Omental fat pad (tissue), 4 donors: ENCODE results near the gene SEC16B. TPM values are rescaled to one million over a fixed set of nuclear protein-coding genes. Genes with fewer than 3 reads are reported as not detected.
A peak's percentile ranks its signal among the peaks of the same experiment; 100 is the strongest.

ENCODE experiments used
- ATAC-seq: fragments of 150-250 bp; one replicate; pipeline ENCODE4 v1.9.1; 2016; ENCODE audit warnings: mild to moderate bottlenecking, moderate library complexity; ENCODE audit not compliant: low FRiP score
- DNase-seq: peaks from one replicate; pipeline ENCODE4 v3.0.0-alpha.2; 2019; ENCODE audit warnings: low spot score
- CTCF ChIP-seq, 3 donors: fragments of 450-650 bp; IDR thresholded peaks; one replicate each; pipeline ENCODE4 v1.5.1; 2016 to 2017; ENCODE audit warnings: antibody characterized with exemption in 3 of 3, mild to moderate bottlenecking in 3 of 3, moderate library complexity in 2 of 3
- total RNA-seq, 4 donors: library from RNA; depleted of rRNA; stranded (reverse); fragments of >200 nt; gene quantifications; one replicate each; pipeline ENCODE4 v1.1.0, GENCODE V29; 2016

SEC16B gene
- total RNA-seq, 4 donors from 2014 or later = 0.56 to 7.7 (median 1.6) TPM

DNA sequence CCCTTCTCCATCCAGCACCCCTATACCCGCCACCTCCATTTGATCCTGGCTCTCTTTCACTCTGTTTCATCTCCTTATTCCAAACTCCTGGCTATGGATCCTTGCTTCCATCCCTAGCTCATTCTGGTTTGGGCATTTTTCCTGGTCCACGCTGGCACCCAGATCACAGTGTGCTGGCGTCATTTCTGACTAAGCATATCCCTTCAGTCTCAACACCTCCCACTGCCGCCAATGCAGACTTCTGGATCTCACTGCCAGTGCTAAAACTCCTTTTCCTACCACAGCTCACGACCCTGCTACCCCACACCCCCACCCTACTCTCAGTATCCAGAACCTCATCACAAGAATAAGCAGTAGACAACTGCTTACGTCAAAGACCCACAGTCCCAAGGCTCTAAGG lies 16.3 kb downstream of the SEC16B start:
- no peak for DNase-seq
- ATAC-seq = no peak
- TF ChIP-seq CTCF (IDR thresholded peaks at IDR 0.05) = no peak

GRCh38 chr1:177952691-177953090 lies 17.2 kb downstream of the SEC16B start:
- no peak for ATAC-seq
- no peak for TF ChIP-seq CTCF (IDR thresholded peaks at IDR 0.05)
- no peak for DNase-seq

- TF ChIP-seq CTCF (IDR thresholded peaks at IDR 0.05) = no peak
- ATAC-seq (no peak), DNase-seq (no peak)
Observed at GRCh38 chr1:177952249-177952648, 17.6 kb downstream of the SEC16B start.

GRCh38 chr1:177950506-177950905 lies 19.4 kb downstream of the SEC16B start:
- ATAC-seq = no peak
- no peak for DNase-seq
- no peak for TF ChIP-seq CTCF (IDR thresholded peaks at IDR 0.05)

- DNase-seq = no peak
- ATAC-seq = no peak
- peak in 1 of 3 donors; percentile 54 for TF ChIP-seq CTCF (IDR thresholded peaks at IDR 0.05)
Observed at GRCh38 chr1:177948336-177948972, 21.4 kb downstream of the SEC16B start.

GRCh38 chr1:177947623-177948022 lies 22.2 kb downstream of the SEC16B start:
- TF ChIP-seq CTCF (IDR thresholded peaks at IDR 0.05) = no peak
- ATAC-seq (no peak), DNase-seq (no peak)

DNA sequence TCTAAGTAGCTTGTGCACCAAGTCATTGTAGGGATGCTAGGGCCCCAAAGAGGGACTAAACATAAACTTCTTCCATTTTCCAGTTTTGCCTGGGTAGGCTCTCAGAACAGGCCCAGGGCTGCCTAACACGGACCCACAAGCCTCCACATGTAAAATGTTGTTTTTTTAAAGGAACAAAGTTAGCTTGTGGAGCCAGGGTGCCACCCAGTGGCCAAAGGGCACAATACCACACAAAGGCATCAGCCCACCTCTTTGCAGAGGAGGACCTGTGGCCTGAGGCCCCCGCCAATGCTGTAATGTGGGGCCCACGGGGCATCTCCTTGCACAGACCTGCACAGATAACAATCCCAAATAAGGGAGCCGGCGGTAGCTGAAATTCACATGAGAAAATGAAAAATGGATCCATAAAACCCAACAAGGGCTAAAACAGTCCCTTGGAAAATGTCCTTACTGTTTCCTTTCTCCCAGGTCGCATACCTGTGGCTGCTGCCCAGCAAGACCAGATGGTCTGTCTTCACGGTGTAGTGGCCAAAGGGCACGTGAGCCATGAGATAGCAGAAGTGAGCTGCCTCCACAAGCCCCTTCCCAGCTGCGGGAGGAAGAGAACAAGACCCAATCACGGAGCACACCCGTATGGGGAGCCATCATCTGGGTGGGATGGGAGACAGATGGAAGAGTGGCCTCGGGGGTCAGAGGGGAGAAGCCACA lies 23.8 kb downstream of the SEC16B start:
- no peak for TF ChIP-seq CTCF (IDR thresholded peaks at IDR 0.05)
- ATAC-seq (peak; percentile 46), DNase-seq (no peak)
